Stimulated activated CD4-positive, alpha-beta T cell treated with anti-CD3 and anti-CD28 coated beads, TNF-alpha, amount 100 ng/mL, for 1 hour (primary cell): ENCODE data around the gene MYL12A.
"Not testable (repeated sequence)": the region's sequence is repeated elsewhere in the genome, so short reads cannot be mapped to it uniquely, and the experiment has no call there.

ENCODE experiments used
- DNase-seq, 3 donors: peaks; one replicate each; pipeline ENCODE4 v3.0.0-alpha.2; 2020; ENCODE audit warnings: low read depth in 3 of 3, low spot score in 1 of 3

Gene MYL12A

DNA sequence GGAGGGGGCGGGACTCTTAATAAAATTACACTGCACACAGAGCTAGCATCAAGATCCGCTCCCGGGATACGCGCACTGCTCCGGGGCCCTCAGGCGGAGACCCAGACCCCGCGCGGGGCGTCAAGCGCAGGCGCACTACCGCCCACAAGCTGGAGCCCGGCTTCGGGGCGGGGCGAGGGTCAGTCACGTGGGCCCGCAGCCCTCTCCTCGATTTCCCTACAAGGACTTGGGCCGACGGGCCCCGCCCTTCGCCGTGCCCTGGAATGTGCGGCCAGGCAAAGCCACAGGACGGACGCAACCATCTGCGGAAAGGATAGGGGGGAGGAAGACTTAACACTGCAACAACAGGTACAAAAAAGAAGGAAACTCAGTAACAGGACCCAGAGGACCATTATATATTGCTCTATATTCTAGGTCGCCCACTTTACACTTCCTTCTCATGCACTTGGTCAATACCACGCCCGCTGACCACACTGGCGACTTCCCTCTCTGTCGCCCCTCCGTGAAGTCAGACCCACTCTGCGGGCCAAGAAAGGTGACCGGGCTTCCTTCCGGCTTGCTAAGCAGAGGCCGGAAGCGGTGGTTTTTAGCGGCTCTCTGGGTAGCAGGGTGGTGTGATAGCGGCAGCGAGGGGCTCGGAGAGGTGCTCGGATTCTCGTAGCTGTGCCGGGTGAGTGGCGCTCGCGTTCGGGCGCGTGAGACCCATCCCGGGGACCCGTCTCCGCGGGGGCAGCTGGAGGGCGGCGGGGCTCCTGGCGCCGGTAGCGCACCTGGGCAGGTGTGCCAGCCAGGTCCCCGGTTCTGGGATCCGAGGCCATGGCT is at the start of gene MYL12A:
MYL12A (plus strand) TSS at position 562 of the 822 bp plus-strand sequence. CDS start 5,447 bp downstream, outside the sequence.
- peak; percentile 78 to 88 (median 80) for DNase-seq

DNA sequence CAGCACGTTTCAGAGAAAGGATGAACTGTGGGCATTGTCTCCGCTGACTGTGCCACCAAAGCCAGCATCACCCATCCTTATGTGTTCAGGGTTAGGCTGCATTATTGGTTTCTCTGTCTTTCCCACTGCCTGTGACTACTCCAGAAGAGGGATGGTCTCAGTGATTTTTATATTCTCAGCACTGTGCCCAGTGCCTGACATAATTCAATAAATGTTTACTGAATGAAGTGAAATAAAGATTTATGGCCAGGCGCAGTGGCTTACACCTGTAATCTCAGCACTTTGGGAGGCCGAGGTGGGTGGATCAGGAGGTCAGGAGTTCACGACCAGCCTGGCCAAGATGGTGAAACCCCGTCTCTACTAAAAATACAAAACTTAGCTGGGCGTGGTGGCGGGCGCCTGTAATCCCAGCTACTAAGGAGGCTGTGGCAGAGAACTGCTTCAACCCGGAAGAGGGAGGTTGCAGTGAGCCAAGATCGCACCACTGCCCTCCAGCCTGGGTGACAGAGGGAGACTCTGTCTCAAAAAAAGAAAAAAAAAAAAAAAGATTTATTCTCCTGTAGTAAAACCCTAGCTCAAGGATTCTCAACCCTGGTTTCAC is 49.2 kb upstream of the MYL12A start:
- not testable (repeated sequence) for DNase-seq

DNA sequence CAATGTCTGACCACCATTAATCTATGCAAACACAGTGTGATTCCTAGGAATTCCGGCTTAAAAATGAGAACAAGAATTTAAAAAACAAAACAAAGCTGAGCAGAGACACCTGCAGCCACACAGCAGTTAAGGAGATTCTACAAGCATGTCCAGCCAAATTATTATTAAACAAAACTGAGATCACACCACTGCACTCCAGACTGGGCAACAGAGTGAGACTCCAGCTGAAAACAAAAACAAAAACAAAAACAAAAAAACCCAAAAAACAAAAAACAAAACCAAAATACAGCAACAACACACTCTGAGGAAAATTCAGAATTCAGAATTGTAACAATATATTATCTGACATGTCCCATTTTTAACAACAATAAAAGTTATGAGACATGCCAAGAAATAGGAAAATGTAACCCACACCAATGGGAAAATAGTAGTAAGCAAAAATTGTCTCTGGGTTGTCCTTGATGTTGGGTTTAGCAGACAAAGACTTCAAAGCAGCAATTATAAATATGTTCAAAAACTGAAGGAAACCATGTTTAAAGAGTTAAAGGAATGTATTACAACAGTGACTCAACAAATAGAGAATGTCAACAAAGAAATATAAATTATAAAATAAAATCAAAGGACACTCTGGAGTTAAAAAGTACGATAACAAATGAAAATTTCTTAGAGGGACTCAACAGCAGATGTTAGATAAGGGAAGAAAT is 47.5 kb upstream of the MYL12A start:
- no peak for DNase-seq

DNA sequence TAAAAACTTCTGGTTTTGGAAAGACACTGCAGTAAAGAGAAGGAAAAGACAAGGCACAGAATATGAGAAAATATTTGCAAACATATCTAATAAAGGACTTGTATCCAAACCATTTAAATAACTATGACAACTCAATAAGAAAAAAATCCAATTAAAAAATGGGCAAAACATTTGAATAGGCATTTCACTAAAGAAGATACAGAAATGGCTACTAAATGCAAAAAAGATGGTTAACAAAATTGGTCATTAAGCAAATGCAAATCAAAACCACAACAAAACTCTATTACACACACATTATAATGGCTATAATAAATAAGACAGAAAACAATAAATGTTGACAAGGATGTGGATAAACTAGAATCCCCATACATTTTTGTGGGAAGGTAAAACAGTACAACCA is 42.4 kb upstream of the MYL12A start:
- DNase-seq: no peak

DNA sequence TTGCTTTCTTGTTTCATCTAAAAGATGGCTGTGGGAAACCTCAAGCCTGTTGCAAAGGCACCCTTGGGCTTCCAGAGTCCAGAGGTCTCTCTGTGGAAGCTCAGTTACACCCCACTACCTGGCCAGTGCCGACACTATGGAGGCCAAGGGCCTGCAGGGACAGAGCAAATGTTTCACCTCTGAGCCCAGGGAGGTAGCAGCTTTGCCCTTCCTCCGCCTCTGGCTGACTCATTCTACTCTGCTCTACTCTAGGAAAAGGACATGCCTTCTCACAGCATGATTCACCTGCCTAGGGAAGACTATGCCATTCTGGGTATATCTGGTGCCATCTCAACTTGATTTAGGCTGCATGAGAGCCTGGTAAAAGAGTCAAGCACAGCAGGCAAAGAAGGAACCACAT is 40.0 kb upstream of the MYL12A start:
- DNase-seq: no peak

DNA sequence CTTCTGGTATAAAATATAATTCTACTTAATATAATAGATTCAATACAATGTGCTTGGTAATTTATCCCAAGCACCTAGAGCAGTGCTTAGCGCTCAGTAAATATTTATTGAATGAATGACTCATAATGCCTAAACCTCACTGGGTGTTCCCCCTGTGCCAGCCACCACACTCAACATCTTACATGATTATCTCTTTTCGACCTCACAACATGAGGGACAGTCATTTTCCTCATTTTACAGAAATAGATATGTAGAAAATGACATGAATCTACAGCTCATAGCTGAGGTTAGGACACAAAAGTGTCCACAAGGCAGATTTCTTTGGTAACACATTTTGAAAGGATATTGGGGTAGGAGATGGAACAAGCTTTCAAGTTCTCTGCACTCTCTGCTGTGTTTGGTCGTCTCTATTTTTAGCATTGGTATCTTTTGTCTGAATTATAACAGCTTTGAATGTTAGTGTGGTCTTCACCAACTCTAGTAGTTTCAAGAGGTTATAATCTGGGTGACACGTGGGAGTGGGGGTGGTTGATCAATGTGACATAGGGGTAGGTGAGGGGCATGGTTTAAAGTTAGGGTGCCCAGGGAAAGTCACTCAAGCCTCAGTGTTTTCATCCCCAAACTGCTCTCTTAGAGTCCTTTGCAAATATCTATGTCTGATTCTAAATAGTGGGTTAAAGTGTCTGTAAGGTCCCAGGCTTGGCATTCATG is 37.6 kb upstream of the MYL12A start:
- no peak for DNase-seq

DNA sequence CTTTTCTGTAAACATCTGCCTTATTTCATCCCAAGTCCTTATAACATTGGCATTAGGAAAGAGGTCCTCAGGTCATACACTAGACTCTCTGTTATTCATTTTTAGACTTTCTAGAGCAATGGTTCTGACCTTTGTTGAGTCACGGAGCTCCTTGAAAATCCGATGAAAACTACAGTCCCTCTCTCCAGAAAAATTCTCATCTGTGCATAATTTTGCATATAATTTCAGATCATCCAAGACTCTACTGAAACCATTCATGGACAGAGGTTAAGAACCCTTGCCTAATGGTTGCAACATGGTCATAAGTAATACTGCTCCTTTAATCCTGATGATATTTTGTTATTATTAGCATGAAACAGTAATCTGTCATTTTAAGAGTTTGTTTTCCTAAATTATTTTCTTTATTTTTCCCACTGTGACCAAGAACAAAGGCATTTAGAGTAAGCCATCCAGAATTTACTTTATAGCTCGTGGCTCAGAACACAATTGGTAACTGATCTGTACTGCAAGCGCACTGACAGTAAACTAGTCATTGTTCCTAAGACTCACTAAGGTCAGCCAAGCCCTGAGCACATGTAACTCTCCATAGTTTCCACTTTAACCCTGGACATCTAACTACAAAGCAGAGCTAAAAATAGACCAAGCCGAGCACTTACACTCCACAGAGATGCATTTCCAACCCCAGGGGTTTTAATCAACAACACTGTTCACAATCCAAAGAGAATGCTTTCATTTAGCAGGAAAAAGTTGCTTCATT is 36.2 kb upstream of the MYL12A start:
- no peak for DNase-seq

DNA sequence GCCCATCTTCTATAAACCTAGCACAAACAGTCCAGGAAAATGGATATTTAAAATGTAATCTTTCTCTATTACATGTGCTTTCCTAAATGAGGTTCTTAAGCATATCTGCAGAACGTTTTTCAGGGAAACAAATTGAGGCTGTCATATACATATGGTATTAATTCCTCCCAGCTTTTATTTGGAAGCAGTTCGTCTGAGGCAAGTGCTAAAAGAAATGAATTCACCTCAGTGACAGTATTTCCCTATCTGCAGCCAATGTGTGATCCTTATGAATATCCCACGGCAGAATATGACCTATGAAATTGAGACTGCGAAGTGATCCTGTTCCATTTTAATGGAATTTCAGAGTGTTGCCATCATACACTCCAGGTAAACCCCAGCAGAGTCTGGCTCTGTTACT is 34.9 kb upstream of the MYL12A start:
- no peak for DNase-seq

DNA sequence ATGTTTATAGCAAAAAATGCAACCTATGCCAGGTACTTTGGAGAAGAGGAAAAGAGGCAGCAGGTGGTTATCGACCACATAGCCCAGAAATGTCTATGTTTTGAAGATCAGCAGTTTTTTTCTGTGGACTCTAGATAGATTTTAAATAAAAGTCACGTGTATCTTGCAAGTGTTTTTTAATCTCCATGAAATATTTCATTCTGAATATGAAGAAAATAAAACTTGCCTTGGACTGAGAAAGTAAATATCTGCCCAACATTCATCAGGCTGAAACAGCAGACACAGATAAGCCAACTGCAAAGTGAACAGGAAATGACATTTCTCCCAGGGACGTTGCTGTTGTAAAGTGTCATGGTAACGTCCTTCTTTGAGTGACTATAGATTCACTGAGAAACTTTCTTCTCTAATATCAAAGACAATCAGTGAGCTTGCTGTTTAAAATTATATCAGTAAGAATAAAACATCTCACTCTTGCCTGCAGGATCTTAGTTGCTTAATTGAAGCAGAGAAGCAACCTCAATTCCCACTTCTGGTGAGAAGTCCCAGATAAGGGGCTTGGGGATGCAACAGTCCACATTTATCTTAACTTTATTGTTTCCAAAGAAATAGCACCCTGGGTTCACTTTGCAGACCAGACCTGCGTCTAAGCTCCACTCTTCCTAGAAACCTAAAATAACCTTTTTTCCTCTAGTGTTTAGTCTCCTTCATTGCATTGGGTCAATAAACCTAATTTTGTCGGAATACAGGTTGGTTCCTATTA is 34.1 kb upstream of the MYL12A start:
- no peak for DNase-seq

DNA sequence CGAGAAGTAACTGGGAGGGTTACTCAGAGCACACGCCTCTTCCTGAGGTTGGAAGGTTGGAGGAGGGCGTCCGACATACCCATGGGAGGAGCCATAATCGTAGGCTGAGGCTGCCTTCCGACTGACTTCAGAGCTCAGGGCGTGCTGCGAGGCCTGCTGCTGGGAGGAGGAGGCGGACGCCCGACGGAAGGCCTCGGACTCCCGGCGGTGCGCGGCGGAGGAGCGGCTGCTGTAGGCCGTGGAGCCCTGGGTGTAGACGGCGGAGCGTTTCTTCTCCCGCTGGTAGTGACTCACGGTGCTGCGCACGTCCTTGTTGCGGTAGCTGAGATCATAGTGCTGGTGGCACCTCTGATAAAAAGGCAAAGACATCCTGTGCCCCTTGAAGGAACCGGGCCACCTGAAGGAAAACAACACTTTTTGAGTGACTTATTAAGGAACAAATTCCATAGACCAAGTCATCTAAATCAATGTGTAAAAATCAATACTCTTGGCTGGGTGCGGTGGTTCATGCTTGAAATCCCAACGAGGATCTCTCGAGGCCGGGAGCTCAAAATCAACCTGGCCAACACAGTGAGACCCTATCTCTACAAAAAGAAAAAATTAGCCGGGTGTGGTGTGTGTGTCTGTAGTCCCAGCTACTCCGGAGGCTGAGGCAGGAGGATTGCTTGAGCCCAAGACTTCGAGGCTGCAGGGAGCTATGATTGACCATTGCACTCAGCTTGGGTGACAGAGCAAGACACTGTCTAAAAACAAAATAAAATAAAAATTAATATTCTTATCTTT is 32.6 kb upstream of the MYL12A start:
- DNase-seq: no peak

DNA sequence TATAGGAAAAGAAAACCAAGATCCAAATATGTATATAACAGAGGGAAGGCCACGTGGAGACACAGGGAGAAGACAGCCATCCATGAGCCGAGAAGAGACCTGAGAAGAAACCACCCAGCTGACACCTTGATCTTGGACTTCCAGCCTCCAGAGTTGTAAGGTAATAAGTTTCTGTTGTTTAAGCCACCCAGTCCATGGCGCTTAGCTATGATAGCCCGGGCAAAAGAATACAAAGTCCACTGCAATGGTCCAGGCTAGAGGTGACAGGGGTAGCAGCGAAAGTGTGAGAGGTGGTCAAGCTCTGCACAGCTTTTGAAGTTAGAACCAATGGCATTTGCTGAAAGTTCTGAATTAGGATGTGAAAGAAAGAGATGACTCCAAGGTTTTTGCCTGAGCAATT is 30.6 kb upstream of the MYL12A start:
- no peak for DNase-seq

DNA sequence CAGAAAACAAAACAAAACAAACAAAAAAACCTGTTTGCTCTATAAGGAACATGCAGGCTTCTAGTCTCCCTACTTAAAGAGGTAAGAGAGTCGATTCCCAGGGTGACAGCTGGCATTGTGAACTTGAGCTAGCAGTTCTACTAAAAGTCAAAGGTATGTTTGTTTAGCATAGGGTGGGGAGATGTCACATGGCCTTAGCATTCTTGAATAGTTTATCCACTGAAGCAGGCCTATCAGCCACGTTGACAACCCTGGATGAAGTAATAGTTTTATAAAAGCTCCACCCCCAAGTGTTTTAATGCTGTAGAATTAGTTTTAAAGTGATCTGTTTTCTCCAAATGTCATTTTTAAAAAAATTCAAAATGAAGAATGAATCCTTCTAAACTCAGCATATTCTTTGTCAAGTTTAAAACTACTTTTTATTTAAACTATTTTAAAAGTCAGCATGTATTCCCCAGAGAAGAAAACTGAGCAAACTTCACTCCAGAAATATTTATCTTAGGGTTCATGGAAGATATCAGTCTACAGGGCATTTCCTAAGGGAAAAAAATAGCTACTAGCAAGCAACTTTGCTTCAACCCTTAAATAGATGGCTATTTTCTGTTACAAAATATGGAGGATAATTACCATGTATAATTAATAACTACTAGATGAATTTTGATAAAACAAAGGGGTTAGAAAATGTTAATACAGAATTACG is 29.5 kb upstream of the MYL12A start:
- DNase-seq: no peak

DNA sequence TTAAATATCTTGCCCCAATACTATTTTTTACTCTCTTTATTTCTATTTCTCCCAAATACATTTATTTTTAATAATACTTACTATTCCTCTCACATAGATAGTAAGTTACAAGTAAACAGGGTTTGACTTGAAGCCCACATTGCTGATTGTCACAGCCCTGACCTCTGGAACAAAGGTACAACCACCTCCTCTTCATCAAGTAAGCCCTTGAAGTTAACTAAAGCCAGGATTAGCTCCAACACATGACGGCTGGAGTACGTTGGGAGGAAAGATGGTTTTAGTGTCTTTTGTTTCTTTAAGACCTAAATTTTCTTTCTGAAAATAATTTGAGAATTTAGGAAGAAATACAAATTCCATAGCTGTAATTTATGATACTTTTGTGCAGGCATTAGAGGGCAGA is 28.8 kb upstream of the MYL12A start:
- no peak for DNase-seq

DNA sequence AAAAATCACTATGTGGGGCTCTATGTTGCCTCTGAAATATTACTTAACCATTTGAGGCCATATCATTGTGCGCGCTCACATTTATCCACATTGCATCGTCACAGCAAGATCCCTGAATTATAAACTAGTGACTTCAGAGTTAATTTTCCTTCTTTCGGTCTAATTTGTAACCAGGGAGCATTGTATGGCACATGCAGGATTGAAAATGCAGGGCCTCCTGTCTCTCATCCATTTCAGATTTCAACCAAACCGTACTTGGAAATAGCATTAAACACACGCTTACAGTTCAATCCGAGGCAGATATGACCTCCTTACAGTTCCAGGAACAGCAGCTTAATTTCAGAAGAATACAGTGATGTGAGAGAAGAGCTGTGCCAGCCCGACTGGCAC is 28.4 kb upstream of the MYL12A start:
- DNase-seq: no peak

DNA sequence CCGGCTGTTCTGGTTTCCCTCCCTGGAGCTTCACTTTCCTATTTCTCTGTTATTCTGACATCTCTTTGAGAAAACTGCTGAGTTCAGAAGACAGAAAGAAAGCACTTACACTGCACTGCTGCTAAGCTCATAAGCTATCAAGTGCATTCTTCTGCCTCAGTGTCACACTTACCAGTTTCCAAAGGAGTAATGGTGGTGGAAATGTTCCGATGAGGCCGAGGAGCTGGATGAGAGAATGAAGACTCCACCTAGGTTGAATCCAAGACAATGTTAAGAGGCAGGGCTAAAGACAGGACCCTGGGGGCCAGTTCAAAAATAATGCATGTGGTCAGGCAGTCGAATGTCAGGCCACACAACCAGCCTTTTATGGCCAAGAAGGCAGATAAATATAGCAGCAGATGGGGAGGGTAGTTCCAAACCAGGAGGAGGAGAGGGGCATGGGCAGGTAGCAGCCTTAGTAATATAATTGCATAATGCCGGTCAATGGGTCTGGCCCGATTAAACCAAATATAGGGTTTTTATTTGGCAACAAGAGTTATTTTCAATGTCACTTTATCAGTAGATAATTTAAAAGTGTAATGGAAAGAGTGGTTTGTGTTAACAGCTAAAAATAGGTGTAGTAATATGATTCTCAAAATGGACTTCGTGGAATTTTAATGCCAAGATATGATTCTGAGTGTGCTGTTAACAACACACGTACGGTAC is 27.8 kb upstream of the MYL12A start, which contains the start of gene MYOM1:
MYOM1 (minus strand) TSS at position 338 of the 705 bp plus-strand sequence. CDS start 4,745 bp downstream, outside the sequence.
- no peak for DNase-seq

DNA sequence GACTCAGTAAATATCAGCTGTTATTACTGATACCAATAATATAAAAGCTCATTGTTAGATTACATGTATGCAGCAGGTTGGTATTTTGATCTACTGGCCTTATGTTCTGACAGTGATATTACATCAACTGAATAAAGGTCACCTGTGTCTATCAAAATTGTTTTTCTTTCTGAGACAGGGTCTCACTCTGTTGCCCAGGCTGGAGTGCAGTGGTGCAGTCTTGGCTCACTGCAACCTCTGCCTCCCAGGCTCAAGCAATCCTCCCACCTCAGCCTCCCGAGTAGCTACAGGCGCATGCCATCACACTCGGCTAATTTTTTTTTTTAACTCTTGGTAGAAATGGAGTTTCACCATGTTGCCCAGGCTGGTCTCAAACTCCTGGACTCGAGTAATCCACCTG is 26.7 kb upstream of the MYL12A start:
- DNase-seq: not testable (repeated sequence)

DNA sequence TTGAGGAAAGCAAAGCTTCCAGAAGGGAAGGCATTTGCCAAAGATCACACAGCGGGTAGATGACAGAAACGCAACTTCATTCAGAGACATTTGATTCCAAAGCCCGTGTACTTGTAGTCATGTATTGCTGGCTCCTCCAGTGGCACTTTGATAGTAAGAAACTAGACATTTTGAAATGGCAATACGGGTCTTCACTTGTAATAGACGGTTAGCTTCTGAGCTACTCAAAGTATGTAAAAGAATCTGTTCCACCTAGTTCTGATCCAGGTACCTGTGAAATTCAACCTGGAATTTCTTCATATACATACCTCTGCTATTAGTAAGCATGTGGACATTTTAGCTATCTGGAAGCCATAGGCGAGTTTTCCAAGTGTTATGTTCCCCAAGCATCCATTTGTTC is 26.1 kb upstream of the MYL12A start:
- no peak for DNase-seq

DNA sequence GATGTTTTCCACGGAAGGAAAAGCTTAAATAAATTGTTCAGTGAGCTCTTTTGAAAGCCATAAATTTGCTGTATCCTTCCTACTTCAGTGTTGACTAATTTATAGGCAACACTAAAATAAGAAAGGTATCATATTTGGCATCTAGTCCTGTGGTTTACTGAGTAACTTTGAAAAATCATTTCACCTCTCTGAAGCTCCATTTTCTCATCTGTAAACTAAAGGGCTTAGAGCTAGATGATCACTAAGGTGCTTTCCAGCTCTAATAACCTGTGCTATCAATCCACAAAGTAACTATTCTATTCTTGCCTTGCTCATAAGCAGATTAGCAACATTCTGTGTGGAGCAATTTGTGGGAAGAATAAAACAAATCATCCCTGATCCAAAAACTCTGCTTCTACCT is 24.2 kb upstream of the MYL12A start:
- no peak for DNase-seq
